Type B pancreatic cell (in vitro differentiated cells): ENCODE results near the gene BCAS3. TPM values are rescaled to one million over a fixed set of nuclear protein-coding genes. Genes with fewer than 3 reads are reported as not detected.
"Not testable (repeated sequence)": the region's sequence is repeated elsewhere in the genome, so short reads cannot be mapped to it uniquely, and the experiment has no call there.

Experiments used
- DNase-seq: peaks from one replicate; pipeline ENCODE4 v3.0.0; 2021; ENCODE audit warnings: mixed read lengths; ENCODE audit not compliant: unreplicated experiment; ENCODE audit errors: extremely low spot score
- H3K27ac Mint-ChIP-seq: 2 replicates; pipeline ENCODE4 v1.8.0; 2021; ENCODE audit warnings: mild to moderate bottlenecking, mixed read lengths
- H3K27me3 Mint-ChIP-seq: 2 replicates; pipeline ENCODE4 v1.8.0; 2021; ENCODE audit warnings: mixed read lengths
- H3K36me3 Mint-ChIP-seq: 2 replicates; pipeline ENCODE4 v1.8.0; 2021; ENCODE audit warnings: mixed read lengths
- H3K4me1 Mint-ChIP-seq: one replicate; pipeline ENCODE4 v1.8.0; 2021; ENCODE audit warnings: mixed read lengths; ENCODE audit not compliant: unreplicated experiment
- H3K4me3 Mint-ChIP-seq: 2 replicates; pipeline ENCODE4 v1.8.0; 2021; ENCODE audit warnings: mild to moderate bottlenecking, mixed read lengths
- H3K9me3 Mint-ChIP-seq: 2 replicates; pipeline ENCODE4 v1.8.0; 2021; ENCODE audit warnings: mixed read lengths
- total RNA-seq: library from RNA; stranded (reverse); gene quantifications from 2 replicates; pipeline ENCODE4 v1.2.1, GENCODE V29; 2021; ENCODE audit warnings: low replicate concordance
- TF ChIP-seq, protein P1 (sequence below): fragments of 200-600 bp; sonication (generic); conservative IDR thresholded peaks from 2 replicates; pipeline ENCODE4 v1.5.0; 2021; ENCODE audit warnings: antibody characterized with exemption, mild to moderate bottlenecking

The BCAS3 gene
- total RNA-seq, 1 donor from 2014 or later = 23.0 TPM

- DNase-seq = no peak
- Mint-ChIP-seq H3K36me3 (peaks cover 4% of the 10 kb centered on the region), H3K27ac (no peak overlapping the region), H3K9me3 (peaks cover under 1% of the 10 kb centered on the region), H3K27me3 (no peaks in the 10 kb centered on the region), H3K4me1 (no peaks in the 10 kb centered on the region), H3K4me3 (no peak overlapping the region)
- TF ChIP-seq, protein P1, sequence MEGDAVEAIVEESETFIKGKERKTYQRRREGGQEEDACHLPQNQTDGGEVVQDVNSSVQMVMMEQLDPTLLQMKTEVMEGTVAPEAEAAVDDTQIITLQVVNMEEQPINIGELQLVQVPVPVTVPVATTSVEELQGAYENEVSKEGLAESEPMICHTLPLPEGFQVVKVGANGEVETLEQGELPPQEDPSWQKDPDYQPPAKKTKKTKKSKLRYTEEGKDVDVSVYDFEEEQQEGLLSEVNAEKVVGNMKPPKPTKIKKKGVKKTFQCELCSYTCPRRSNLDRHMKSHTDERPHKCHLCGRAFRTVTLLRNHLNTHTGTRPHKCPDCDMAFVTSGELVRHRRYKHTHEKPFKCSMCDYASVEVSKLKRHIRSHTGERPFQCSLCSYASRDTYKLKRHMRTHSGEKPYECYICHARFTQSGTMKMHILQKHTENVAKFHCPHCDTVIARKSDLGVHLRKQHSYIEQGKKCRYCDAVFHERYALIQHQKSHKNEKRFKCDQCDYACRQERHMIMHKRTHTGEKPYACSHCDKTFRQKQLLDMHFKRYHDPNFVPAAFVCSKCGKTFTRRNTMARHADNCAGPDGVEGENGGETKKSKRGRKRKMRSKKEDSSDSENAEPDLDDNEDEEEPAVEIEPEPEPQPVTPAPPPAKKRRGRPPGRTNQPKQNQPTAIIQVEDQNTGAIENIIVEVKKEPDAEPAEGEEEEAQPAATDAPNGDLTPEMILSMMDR = no peak
Measured at GRCh38 chr17:60770946-60771422, 93.3 kb downstream of the BCAS3 start.

DNA sequence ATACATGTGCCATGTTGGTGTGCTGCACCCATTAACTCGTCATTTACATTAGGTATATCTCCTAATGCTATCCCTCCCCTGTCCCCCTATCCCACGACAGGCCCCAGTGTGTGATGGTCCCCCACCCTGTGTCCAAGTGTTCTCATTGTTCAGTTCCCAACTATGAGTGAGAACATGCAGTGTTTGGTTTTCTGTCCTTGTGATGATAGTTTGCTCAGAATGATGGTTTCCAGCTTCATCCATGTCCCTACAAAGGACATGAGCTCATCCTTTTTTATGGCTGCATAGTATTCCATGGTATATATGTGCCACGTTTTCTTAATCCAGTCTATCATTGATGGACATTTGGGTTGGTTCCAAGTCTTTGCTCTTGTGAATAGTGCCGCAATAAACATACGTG, 94.0 kb downstream of the BCAS3 start:
- H3K4me1 Mint-ChIP-seq, DNase-seq, H3K27ac Mint-ChIP-seq, H3K36me3 Mint-ChIP-seq, H3K27me3 Mint-ChIP-seq, H3K9me3 Mint-ChIP-seq, H3K4me3 Mint-ChIP-seq: not testable (repeated sequence)

DNA sequence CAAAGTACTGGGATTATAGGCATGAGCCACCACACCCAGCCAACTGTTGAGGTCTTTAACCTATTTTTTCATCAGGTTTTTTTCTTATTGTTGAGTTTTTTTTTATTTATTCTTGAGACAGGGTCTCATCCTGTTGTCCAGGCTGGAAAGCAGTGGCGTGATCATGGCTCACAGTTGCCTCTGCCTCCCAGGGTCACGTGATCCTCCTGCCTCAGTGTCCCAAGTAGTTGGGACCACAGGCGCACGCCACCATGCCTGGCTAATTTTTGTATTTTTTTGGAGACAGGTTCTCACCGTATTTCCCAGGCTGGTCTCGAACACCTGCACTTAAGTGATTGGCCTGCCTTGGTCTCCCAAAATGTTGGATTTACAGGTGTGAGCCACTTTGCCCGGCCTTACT, 95.9 kb downstream of the BCAS3 start:
- H3K27ac Mint-ChIP-seq = no peak overlapping the region
- H3K4me1 Mint-ChIP-seq = no peaks in the 10 kb centered on the region
- no peak for DNase-seq
- H3K36me3 Mint-ChIP-seq = no peaks in the 10 kb centered on the region
- no peak overlapping the region for H3K4me3 Mint-ChIP-seq
- no peaks in the 10 kb centered on the region for H3K9me3 Mint-ChIP-seq
- TF ChIP-seq, protein P1 = no peak
- no peaks in the 10 kb centered on the region for H3K27me3 Mint-ChIP-seq

- TF ChIP-seq, protein P1 = no peak
- DNase-seq = no peak
- no peak overlapping the region for H3K27ac Mint-ChIP-seq
- no peaks in the 10 kb centered on the region for H3K9me3 Mint-ChIP-seq
- H3K36me3 Mint-ChIP-seq = no peaks in the 10 kb centered on the region
- H3K27me3 Mint-ChIP-seq = no peaks in the 10 kb centered on the region
- H3K4me1 Mint-ChIP-seq = no peaks in the 10 kb centered on the region
- H3K4me3 Mint-ChIP-seq = no peak overlapping the region
Measured at GRCh38 chr17:60781880-60782412, 104.3 kb downstream of the BCAS3 start.

GRCh38 chr17:60782742-60783141, 105.1 kb downstream of the BCAS3 start:
- DNase-seq = no peak
- no peaks in the 10 kb centered on the region for H3K9me3 Mint-ChIP-seq

DNA sequence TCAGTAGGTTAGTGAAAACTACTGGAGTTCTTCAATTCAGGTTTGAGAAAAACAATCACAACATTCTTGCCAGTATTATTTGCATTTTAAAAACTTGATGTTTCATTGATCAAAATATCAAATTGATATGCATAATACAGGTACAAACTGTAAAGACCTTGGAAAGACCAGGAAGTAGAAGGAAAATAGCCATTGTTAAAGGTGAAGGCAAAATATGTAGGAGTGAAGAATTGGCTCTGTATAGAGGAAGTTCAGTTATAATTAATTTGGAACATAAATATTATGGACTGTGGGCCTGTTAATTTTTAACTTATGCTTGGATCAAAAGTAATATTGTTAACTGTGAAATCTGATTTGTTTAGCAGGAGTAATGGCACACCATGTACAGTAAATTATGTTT, 112.6 kb downstream of the BCAS3 start:
- TF ChIP-seq, protein P1 = no peak
- no peaks in the 10 kb centered on the region for H3K36me3 Mint-ChIP-seq
- no peak for DNase-seq
- H3K4me1 Mint-ChIP-seq = no peaks in the 10 kb centered on the region
- no peak overlapping the region for H3K27ac Mint-ChIP-seq
- H3K4me3 Mint-ChIP-seq = no peak overlapping the region
- no peaks in the 10 kb centered on the region for H3K9me3 Mint-ChIP-seq
- no peaks in the 10 kb centered on the region for H3K27me3 Mint-ChIP-seq

More at GRCh38 chr17:60782742-60783141, 105.1 kb downstream of the BCAS3 start:
- Mint-ChIP-seq H3K4me3 (no peak overlapping the region), H3K27ac (no peak overlapping the region), H3K4me1 (no peaks in the 10 kb centered on the region), H3K27me3 (no peaks in the 10 kb centered on the region), H3K36me3 (no peaks in the 10 kb centered on the region)
- TF ChIP-seq, protein P1 = no peak
